Calu3 (cell line): ENCODE measurements around the gene ARHGEF28. TPM values are rescaled to one million over a fixed set of nuclear protein-coding genes. Genes with fewer than 3 reads are reported as not detected.

ENCODE experiments used
- BruUV-seq: library from RNA; stranded (reverse); fragments of 400-500 nt; replicated peaks from 2 replicates; lab custom pipeline; 2021; lab: Mats Ljungman, UMichigan
- CTCF ChIA-PET: fragments of 300-600 bp; sonication (Branson Sonifier 250); formaldehyde crosslinking; loops from one replicate; lab custom pipeline; 2022; ENCODE audit warnings: antibody characterized with exemption; lab: Charles Lee
- DNase-seq: peaks from one replicate; pipeline ENCODE4 v3.0.0; 2022
- H3K27ac Mint-ChIP-seq: one replicate; pipeline ENCODE4 v1.8.0; 2022; ENCODE audit warnings: mixed read lengths; ENCODE audit not compliant: unreplicated experiment
- H3K27me3 Mint-ChIP-seq: one replicate; pipeline ENCODE4 v1.8.0; 2022; ENCODE audit warnings: mixed read lengths; ENCODE audit not compliant: unreplicated experiment
- H3K36me3 Mint-ChIP-seq: one replicate; pipeline ENCODE4 v1.8.0; 2022; ENCODE audit warnings: mild to moderate bottlenecking, moderate library complexity, mixed read lengths; ENCODE audit not compliant: insufficient read depth, unreplicated experiment
- H3K4me1 Mint-ChIP-seq: one replicate; pipeline ENCODE4 v1.8.0; 2022; ENCODE audit warnings: mild to moderate bottlenecking, low read depth, mixed read lengths; ENCODE audit not compliant: unreplicated experiment
- H3K4me3 Mint-ChIP-seq: one replicate; pipeline ENCODE4 v1.8.0; 2022; ENCODE audit warnings: mild to moderate bottlenecking, low read depth, moderate library complexity, mixed read lengths; ENCODE audit not compliant: unreplicated experiment
- H3K9me3 Mint-ChIP-seq: one replicate; pipeline ENCODE4 v1.8.0; 2022; ENCODE audit warnings: low read depth, mixed read lengths; ENCODE audit not compliant: unreplicated experiment
- CTCF ChIP-seq: fragments of 200-600 bp; IDR thresholded peaks from one replicate; pipeline ENCODE4 v1.8.0; 2022; ENCODE audit warnings: antibody characterized with exemption; ENCODE audit not compliant: unreplicated experiment
- intact Hi-C: fragments of 100-400 bp; cut with micrococcal nuclease; formaldehyde crosslinking; loops from one replicate; pipeline ENCODE4 v1.10.0; 2022; ENCODE audit not compliant: unreplicated experiment
- total RNA-seq: library from RNA; stranded (reverse); gene quantifications from 2 replicates; pipeline ENCODE4 v1.2.3, GENCODE V29; 2022

The ARHGEF28 gene
- total RNA-seq, 1 experiment from 2014 or later: 92.0 TPM

DNA sequence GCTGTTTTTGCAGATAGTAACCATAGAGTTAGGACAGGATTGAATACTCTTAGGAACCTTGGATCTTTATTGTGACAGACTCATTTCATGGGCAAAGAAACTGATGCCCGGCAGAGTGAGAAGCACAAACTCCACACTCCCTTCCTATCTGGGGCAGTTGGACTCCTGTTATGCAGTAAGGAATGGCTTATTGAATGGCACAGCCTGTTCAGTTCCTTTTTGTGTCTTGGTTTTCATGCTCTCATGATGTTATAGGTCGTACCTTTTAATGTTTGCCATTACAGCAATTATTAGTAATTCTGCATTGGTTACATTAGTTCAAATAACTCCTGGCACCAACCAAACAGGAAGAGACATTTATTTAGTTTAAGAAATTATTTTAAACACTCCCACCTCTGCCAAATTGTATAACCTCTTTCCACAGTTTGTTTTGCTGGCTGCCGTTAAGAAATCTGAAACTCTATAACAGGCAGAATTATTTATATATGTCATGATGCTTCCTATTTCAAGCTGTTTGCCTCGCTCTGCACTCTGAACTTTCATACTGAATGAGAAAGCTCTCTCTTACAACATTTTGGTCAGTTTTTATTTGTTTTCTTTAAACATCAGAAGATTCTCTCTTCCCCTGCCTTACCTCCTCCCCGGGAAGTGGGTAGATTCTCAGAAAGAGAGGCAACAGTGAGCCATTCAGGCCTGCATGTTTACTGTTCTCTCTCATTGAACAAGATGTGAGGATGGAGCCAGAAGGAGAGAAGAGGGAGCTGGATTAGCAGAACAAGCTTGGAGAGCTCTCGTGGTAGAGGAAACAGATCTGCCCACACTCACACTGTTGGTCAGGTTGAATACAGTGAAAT lies 144.4 kb downstream of the ARHGEF28 start:
- CTCF ChIA-PET: no interaction called here
- TF ChIP-seq CTCF: no peak
- H3K27me3 Mint-ChIP-seq: no peaks in the 10 kb centered on the region
- DNase-seq: no peak
- peaks cover under 1% of the 10 kb centered on the region for H3K4me1 Mint-ChIP-seq
- no TSS peak for BruUV-seq
- H3K27ac Mint-ChIP-seq: no peak overlapping the region
- no peak overlapping the region for H3K4me3 Mint-ChIP-seq
- H3K36me3 Mint-ChIP-seq: peaks cover 12% of the 10 kb centered on the region
- intact Hi-C loops: no loop called here
- peaks cover 9% of the 10 kb centered on the region for H3K9me3 Mint-ChIP-seq

DNA sequence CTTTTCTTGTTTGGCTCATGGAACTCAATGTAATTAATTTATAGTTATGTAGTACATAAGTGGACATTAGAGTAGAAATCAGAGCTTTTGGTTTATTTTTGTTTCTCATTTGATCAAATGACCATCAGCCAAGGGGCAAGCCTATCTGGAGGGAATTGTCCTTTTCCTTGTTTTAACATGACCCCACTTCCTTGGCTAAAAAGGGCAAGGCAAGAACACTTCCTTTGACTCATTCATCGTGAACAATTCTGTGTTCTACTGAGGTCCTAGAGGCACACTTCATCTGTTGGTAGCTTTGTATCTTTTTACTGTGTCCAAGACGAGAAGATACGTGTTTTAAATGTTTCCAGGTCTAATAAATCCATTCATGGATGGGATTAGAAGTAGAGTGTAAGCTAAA lies 148.9 kb downstream of the ARHGEF28 start:
- TF ChIP-seq CTCF: no peak
- H3K36me3 Mint-ChIP-seq: no peaks in the 10 kb centered on the region
- CTCF ChIA-PET: no interaction called here
- no peak overlapping the region for H3K4me3 Mint-ChIP-seq
- H3K4me1 Mint-ChIP-seq: no peaks in the 10 kb centered on the region
- no peak for DNase-seq
- no peak overlapping the region for H3K27ac Mint-ChIP-seq
- H3K27me3 Mint-ChIP-seq: no peaks in the 10 kb centered on the region
- intact Hi-C loops: no loop called here
- no TSS peak for BruUV-seq
- no peaks in the 10 kb centered on the region for H3K9me3 Mint-ChIP-seq

GRCh38 chr5:73776405-73776804 lies 150.4 kb downstream of the ARHGEF28 start:
- CTCF ChIA-PET: no interaction called here
- H3K4me3 Mint-ChIP-seq: no peak overlapping the region
- no TSS peak for BruUV-seq

DNA sequence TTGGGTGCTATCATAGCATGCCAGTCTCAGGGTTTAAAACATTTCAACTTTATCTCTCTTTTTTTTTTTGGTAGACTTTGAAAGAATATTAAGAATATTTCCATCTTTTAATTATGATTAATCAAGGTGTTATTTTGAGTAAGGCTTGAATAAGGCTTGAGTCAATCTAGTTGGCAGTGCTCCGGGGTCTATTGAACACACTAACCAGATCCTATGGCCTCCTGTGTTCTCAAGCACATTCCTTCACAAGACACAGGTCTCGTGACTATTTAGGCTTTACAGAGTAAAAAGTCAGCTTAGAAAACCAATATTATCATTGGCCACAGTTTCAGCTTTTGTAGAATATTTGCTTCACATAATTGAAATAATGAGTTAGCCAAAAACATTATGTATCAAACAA lies 151.2 kb downstream of the ARHGEF28 start:
- Mint-ChIP-seq H3K27me3 (no peaks in the 10 kb centered on the region), H3K4me3 (no peak overlapping the region), H3K27ac (no peak overlapping the region), H3K9me3 (no peaks in the 10 kb centered on the region), H3K36me3 (no peaks in the 10 kb centered on the region), H3K4me1 (no peaks in the 10 kb centered on the region)
- TF ChIP-seq CTCF: no peak
- CTCF ChIA-PET: no interaction called here
- intact Hi-C loops: no loop called here
- BruUV-seq: no TSS peak
- DNase-seq: no peak

More at GRCh38 chr5:73776405-73776804, 150.4 kb downstream of the ARHGEF28 start:
- no peaks in the 10 kb centered on the region for H3K9me3 Mint-ChIP-seq
- H3K27me3 Mint-ChIP-seq: no peaks in the 10 kb centered on the region
- DNase-seq: no peak
- no peak overlapping the region for H3K27ac Mint-ChIP-seq
- no peaks in the 10 kb centered on the region for H3K4me1 Mint-ChIP-seq
- H3K36me3 Mint-ChIP-seq: no peaks in the 10 kb centered on the region
- no peak for TF ChIP-seq CTCF
- intact Hi-C loops: no loop called here
